GM18873 (cell line): Measurements from ENCODE around the gene GRIN3B.

Experiments
- ATAC-seq: cut with Tn5 transposase; IDR thresholded peaks from one replicate; pipeline ENCODE4 v1.9.1; 2021; ENCODE audit warnings: mild to moderate bottlenecking, moderate library complexity, moderate number of reproducible peaks; ENCODE audit not compliant: unreplicated experiment, low FRiP score

The GRIN3B gene

DNA sequence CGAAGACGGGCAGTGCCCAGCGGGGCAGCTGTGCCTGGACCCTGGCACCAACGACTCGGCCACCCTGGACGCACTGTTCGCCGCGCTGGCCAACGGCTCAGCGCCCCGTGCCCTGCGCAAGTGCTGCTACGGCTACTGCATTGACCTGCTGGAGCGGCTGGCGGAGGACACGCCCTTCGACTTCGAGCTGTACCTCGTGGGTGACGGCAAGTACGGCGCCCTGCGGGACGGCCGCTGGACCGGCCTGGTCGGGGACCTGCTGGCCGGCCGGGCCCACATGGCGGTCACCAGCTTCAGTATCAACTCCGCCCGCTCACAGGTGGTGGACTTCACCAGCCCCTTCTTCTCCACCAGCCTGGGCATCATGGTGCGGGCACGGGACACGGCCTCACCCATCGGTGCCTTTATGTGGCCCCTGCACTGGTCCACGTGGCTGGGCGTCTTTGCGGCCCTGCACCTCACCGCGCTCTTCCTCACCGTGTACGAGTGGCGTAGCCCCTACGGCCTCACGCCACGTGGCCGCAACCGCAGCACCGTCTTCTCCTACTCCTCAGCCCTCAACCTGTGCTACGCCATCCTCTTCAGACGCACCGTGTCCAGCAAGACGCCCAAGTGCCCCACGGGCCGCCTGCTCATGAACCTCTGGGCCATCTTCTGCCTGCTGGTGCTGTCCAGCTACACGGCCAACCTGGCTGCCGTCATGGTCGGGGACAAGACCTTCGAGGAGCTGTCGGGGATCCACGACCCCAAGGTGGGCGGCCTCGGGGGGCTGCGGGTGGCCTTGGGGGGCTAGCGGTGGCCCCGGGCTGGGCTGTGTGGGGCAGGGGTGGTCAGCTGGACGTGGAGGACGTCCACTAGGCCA is 4.8 kb downstream of the GRIN3B start:
- no peak for ATAC-seq

DNA sequence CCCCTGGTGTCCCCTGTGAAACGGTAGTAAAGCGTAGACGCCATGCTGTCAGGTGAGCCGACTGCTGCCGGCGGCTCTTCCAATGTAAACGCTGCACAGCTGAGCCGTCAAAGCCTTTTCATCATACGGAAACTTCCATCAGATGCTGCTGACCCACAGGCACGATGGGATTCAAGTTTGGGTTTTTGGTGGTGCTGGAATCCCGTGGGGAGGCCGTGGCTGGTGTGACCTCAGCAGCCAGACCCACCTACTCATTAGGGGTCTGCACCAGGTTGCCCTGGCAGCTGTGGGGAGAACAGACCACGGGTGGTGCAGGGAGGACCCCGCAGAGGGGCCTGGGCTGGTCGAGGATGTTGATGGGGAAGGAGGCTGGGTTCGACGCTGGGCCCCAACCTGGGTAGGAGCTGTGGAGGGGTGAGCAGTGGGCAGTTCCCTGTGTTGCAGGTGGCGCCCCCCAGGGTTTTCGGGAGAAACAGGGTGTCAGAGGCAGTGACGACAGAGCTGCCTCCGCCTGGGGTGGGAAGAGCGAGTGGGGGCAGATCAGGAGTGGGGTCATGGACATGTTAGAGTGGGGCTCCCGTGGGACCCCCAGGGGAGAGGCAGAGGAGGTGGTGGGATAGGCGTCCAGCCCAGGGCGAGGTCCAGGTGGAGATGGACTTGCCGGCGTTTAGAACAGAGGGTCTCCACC is 6.6 kb downstream of the GRIN3B start:
- no peak for ATAC-seq

DNA sequence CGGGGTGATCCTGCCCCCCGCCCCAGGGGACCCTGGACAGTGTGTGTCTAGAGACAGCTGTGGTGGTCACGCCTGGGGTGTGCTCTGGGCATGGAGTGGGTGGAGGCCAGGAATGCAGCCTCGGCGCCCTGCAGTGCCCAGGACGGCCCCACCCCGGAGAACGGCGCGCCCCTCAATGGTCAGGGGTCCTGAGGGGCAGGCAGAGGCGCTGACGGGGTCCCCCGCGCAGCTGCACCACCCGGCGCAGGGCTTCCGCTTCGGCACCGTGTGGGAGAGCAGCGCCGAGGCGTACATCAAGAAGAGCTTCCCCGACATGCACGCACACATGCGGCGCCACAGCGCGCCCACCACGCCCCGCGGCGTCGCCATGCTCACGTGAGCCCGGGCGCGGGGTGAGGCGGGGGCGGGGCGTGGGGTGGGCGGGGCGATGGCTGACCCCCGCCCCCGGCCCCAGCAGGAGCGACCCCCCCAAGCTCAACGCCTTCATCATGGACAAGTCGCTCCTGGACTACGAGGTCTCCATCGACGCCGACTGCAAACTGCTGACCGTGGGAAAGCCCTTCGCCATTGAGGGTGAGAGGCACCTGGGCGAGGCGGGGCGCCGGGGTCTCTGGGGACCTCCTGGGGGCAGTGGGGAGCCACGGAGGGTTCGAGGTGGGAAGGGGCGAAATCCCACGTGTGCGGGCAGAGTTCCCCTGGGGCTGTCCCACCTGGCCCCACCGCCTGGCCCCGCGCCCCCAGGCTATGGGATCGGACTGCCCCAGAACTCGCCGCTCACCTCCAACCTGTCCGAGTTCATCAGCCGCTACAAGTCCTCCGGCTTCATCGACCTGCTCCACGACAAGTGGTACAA is 7.4 kb downstream of the GRIN3B start:
- ATAC-seq, result no peak

DNA sequence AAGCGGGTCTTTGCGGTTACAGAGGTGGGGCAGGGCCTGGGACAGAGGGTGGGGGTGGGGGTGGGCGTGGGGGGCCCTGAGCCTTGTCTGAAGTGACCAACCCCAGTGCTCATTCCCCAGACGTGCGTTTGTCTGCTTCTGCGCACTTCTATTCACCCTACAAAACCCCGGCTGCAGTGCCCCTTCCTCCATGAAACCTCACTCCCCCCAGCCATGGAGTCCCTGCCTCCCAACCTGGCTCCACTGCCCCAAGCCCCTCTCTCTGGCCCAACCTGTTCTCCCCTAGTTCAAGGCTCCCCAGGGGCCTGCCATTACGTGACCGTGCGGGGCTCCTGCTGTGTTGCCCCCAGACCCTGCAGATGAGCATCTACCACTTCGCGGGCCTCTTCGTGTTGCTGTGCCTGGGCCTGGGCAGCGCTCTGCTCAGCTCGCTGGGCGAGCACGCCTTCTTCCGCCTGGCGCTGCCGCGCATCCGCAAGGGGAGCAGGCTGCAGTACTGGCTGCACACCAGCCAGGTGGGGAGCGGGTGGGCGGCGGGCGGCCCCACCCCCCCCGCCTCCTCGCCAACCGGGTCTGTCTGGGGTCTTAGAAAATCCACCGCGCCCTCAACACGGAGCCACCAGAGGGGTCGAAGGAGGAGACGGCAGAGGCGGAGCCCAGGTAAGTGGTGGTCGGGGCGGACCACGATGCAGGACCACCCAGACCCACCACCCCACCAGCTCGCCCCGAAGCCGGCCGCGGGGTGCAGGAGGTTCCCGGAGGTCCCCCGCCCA is 8.2 kb downstream of the GRIN3B start:
- ATAC-seq, result no peak

DNA sequence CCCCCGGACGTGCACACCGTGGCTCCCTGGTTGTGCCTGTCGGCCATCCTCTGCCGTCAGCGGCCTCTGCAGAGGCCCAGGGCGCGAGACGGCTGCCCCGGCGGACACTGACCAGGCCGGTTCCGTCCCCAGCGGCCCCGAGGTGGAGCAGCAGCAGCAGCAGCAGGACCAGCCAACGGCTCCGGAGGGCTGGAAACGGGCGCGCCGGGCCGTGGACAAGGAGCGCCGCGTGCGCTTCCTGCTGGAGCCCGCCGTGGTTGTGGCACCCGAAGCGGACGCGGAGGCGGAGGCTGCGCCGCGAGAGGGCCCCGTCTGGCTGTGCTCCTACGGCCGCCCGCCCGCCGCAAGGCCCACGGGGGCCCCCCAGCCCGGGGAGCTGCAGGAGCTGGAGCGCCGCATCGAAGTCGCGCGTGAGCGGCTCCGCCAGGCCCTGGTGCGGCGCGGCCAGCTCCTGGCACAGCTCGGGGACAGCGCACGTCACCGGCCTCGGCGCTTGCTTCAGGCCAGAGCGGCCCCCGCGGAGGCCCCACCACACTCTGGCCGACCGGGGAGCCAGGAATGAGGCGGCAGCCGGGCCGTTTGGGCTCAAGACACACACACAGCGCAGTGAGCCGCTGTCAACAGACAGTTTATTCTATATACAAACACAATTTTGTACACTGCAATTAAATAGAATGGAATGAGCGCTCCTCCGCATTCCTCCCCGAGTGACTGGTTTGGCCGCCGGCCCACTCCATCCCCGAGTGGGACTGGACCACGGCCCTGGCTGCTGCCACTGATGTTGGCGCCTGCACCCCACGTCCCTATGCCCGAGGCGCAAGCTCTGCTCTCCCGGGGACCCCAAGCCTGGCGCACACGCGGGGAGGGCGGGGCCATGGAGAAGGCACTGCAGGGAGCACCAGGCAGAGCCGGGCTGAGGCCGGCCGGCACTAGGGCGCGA is 9.1 kb downstream of the GRIN3B start:
- ATAC-seq, result no peak

DNA sequence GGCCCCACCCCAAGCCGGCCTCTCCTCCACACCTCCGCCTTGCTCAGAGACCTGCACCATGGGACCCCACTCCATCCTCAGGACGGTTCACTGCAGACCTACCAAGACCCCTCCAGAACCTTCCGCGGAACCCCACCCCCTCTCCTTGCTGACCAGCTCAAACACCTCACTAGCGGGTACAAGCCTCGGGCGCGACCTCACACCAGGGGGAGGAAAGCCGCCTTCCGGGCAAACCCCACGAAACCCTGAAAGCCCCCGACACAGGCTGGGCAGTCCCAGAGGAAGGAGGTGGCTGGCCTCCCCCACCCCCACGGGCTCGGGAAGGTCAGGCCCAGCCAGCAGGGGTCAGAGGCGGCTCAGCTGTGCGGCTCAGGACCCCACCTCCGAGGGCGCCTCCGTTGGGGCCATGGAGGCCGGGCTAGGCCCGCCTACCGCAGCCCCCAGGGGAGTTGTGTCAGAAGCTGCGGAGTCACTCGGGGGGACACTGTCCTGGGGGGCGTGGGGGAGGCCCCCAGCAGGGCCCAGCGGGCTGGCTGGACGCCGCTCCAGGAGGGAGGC is 9.8 kb downstream of the GRIN3B start:
- no peak for ATAC-seq

DNA sequence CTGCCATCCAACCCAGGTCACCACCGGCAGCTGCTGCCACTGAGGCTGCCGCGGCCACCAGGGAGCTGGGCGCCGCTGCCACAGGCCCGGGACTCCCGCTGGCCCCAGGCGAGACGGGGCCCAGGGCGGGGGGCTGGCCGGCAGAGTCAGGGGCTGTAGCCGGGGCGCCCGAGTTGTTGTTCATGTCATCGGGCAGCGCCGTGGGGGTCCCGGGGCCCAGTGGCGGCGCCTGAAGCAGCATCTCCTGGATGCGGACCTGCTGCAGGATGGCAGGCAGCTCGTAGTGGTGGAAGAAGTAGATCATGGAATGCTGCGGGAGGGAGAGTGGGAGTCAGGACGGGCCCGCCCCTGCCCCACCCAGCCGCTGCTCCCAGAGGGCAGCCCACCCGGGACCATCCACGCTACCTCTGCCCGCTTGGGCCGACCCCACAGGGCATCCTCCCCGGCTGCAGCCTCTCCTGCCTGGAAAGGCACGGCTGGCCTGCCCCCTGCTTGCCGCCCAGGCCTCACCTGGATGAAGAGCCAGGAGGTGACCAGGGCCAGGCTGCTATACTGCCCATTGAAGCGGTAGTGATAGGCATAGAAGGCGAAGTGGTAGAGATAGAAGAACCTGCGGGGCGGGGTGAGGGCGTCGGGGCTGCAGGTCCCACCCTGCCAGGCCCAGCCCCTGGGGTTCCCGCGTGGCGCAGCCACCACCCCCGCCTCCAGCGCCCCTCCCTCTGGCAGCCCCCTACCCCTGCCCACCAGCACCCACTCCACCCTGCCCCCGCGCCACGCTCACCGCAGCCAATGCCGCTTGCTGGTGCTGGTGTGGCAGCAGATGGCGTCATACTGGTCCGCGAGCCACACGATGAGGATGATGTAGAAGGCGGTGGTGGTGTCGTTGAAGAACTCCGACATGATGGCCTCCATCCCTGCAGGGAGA is 10.6 kb downstream of the GRIN3B start:
- no peak for ATAC-seq

DNA sequence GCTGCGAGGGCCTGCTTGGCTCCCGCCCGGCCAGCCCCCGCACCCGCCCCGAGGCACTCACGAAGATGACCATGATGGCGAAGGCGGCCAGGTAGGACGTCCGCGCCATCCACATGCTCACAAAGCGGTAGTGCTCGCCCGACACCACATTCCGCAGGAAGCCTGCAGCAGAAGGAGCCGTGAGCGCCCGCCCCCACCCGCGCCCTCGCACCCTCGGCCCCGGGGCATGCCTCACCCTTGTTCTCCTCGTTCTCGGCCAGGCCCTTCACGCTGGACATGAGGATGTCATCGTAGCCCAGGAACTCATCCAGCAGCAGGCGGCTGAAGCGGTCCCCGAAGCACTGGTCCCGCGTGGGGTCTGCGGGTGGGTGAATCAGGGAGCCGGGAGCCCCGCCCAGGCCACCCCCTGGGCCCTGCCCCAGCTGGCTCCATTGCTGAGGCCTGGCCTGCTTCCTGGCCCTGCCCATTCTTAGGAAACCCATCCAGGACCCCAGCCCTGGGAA is 11.7 kb downstream of the GRIN3B start:
- no peak for ATAC-seq

DNA sequence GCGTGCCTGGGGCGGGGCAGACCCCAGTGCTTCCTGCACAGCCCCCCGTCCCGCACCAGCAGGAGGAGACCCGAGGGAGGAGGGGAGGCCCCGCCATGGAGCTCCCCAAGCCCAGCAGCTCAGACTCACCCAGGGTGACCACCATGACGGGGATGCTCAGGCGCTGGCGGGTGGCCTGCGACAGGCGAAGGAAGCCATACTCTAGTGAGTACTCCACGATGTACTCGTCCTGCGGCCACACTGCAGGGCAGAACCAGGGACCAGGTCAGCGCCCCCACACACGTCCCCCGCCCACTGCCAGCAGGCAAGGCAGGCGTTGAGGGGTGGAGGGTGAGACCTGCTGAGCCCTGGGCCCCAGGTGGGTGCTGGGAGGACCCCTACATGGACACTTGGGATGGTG is 12.1 kb downstream of the GRIN3B start:
- ATAC-seq, result no peak

DNA sequence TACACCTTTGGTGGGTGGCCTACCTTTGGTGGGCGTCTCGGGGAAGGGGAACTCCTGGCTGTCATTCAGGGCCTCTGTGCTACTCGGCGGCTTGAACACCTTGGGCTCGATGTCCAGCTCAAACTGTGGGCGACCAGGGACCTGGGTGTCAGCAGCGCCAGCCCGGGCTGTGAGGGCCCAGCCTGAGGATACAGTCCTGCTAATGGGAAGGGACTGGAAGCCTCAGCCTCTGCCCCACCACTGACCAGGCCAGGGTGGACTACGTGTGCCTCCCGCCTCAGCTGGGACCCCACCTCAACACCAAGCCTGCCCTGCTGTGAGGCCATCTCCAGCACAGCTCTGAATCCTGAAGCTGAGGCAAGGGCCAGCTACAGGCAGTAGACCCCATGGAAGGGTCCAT is 13.0 kb downstream of the GRIN3B start:
- no peak for ATAC-seq

DNA sequence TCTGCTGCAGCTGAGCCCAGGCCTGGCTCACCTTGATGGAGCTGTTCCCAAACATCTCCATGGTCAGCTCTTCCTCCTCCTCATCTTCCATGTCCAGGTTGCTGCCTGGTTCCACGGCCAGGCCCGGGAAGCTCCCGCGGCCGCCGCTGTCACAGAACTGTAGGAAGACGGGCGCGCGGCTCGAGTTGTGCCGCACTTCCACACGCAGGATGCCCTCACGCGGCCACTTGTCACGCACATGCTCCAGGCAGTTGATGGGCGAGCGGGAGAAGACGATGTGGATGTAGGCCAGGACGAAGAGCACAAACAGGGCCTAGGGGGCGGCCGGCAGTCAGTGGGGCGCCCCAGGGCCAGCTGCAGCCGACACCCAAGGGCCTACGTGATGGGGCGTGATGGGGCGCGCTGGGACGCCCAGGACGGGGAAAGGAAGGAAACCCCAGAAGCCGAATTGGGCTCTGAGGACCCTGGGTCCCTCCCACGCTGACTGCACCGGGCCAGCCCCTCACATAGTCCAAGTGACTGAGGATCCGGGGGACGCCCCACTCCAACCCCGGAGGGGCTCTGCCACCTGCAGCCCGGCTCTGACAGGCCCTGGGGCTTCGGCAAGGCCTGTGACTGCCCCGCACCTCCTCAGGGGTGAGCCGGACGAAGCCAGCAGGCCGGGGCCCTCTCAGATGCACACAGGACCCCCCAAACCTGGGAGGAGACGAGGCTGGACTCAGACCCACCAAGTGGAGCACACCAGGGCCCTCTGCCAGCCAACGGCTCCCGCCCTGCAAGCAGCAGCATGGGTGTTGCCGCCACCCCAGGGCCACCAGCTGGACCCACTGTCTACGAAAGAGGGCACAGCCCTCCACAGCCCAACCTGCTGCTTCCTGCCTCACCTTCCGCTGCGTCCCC is 14.2 kb downstream of the GRIN3B start:
- ATAC-seq, result no peak

DNA sequence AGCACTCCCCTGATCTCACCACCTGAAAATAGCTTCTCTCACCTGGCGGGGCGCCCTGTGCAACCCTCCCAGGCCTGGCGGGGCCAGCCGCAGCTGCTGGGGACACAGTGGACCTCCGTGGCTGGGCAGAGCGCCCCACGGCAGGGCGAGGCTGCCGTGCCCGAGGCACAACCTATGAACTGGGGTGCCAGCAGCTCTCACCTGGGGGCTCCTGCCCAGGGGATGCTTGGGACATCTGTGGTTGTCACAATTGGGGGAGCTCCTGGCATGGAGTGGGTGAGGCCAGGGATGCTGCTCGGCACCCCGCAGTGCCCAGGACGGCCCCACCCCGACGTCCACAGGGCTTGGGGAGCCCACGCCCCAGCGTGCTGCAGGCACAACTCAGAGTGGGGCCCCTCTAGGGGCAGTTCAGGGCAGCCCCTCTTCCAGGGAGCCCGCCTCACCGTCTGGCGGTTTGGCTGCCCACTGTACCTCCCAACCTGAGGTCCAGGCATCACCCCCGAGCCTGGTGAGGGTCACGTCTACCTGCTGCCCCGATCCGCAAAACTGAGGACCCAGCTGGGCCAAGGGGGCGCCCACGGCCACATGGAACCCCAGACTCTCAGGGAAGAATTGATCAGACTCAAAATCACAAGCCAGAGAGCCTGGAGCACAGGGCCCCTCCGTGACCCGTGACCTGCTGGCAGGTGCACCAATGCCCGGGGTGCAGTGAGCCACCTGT is 15.0 kb downstream of the GRIN3B start:
- ATAC-seq, result no peak

DNA sequence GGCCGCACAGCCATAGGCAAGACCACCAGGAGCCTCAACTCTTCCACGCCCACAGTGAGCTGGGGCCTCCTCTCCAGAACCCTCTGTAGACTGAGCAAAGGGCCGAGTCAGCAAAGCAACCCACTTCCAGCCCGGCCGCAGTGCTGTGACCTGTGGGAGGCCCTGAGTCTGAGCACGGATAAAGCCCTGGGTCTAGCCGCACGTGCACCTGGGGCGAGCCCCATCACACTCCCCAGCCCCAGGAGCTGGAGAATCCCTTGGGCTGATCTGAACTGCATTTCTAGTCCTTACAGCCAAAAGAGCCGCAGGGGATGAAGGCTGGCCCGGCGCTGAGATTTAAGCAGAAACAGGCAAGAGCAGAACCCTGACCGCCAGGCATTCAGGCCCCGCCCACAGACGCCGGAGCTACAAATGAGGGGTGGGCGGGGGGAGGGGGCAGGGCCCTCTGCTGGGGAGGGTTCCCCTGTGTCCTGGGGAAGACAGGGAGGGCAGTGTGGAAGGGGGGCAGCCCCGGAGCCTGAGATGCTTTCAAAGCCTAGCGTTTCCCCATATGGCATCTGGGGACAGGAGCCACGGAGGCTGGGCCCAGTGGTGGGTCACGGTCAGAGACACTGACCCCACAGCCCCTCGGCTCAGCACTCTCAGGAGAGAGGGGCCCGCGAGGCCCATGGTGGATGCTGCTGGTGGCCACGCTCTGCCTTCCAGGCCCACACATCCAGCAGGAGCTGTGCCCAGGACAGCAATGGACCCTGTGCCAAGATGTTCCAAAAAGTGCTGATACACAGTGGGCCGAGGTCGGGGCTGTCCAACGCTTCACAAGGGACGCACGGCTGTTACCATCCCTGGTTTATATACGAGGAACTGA is 15.8 kb downstream of the GRIN3B start:
- no peak for ATAC-seq

DNA sequence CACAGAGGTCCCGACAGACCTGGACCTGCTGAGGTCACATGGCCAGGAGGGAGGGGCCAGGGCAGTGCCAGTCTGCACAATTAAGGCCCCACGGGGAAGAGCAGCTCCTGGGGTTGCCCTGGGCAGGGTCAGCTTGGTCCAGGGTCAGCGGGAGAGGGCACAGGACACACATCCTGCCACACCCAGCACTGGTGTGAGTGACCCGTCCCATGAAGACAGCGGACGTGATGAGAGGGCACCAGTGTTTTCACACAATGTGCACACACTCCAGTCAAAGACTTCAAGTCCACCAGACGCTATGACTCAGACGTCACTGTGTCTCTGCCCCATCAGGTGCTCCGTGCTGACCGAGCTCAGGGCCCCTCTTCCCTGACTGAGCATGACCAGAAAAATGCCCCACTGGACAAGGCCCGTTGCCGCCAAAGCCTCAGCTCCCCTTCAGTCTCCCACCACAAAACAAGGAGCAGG is 16.5 kb downstream of the GRIN3B start:
- no peak for ATAC-seq
